ENCODE measurements around the gene EID2.

Gene EID2

GRCh38 chr19:39500543-39500942, 39.4 kb downstream of the EID2 start:
- no peak for DNase-seq

- no peak for DNase-seq
Observed at GRCh38 chr19:39499932-39500331, 40.0 kb downstream of the EID2 start.

GRCh38 chr19:39498798-39499642, 40.9 kb downstream of the EID2 start, which contains the start of gene DLL3:
DLL3 (plus strand) TSS chr19:39498947; CDS start chr19:39498975, 28 bp downstream.
- no peak for DNase-seq

- peak; percentile 68 for DNase-seq
Observed at GRCh38 chr19:39497996-39498797, 41.8 kb downstream of the EID2 start.

GRCh38 chr19:39497701-39497995, 42.3 kb downstream of the EID2 start:
- no peak for DNase-seq

- no peak for DNase-seq
Observed at GRCh38 chr19:39496063-39496462, 43.9 kb downstream of the EID2 start.

- no peak for DNase-seq
Observed at GRCh38 chr19:39494661-39495060, 45.3 kb downstream of the EID2 start.

- DNase-seq, result no peak
Observed at GRCh38 chr19:39492788-39493187, 47.2 kb downstream of the EID2 start.

GRCh38 chr19:39492225-39492624, 47.7 kb downstream of the EID2 start:
- no peak for DNase-seq

GRCh38 chr19:39489756-39490155, 50.2 kb downstream of the EID2 start:
- DNase-seq, result no peak

Measured in NCI-H1436 treated with DMSO at 0.1 percent for 48 hours (cell line).